HEK293T (cell line): ENCODE results near the gene MARCHF4.

Source experiments
- ARNT ChIP-seq: fragments of 450-650 bp; IDR thresholded peaks from 2 replicates; pipeline ENCODE4 v1.6.1; 2017; ENCODE audit warnings: mild to moderate bottlenecking
- BHLHE40 ChIP-seq: fragments of 450-650 bp; IDR thresholded peaks from 2 replicates; pipeline ENCODE4 v1.6.1; 2016; ENCODE audit warnings: mild to moderate bottlenecking, moderate library complexity, borderline replicate concordance
- CTBP1 ChIP-seq: fragments of 450-650 bp; IDR thresholded peaks from 2 replicates; pipeline ENCODE4 v1.6.1; 2016; ENCODE audit warnings: borderline replicate concordance
- ELF4 ChIP-seq: fragments of 450-650 bp; IDR thresholded peaks from 2 replicates; pipeline ENCODE4 v1.6.1; 2017; ENCODE audit warnings: antibody characterized with exemption
- FOXA1 ChIP-seq: fragments of 450-650 bp; IDR thresholded peaks from 2 replicates; pipeline ENCODE4 v1.6.1; 2016; ENCODE audit warnings: mild to moderate bottlenecking
- FOXK2 ChIP-seq: fragments of 450-650 bp; IDR thresholded peaks from 2 replicates; pipeline ENCODE4 v1.6.1; 2016; ENCODE audit warnings: mild to moderate bottlenecking
- HDGF ChIP-seq: fragments of 450-650 bp; IDR thresholded peaks from 2 replicates; pipeline ENCODE4 v1.6.1; 2017; ENCODE audit warnings: antibody characterized with exemption, borderline replicate concordance
- L3MBTL2 ChIP-seq: fragments of 450-650 bp; conservative IDR thresholded peaks from 2 replicates; pipeline ENCODE4 v1.6.1; 2016; ENCODE audit warnings: mild to moderate bottlenecking
- NFRKB ChIP-seq: fragments of 450-650 bp; IDR thresholded peaks from 2 replicates; pipeline ENCODE4 v1.6.1; 2016; ENCODE audit warnings: mild to moderate bottlenecking, moderate library complexity
- SP1 ChIP-seq: fragments of 450-650 bp; IDR thresholded peaks from 2 replicates; pipeline ENCODE4 v1.6.1; 2017
- SUZ12 ChIP-seq: fragments of 450-650 bp; IDR thresholded peaks from 2 replicates; pipeline ENCODE4 v1.6.1; 2016; ENCODE audit warnings: mild to moderate bottlenecking
- TARDBP ChIP-seq: fragments of 450-650 bp; IDR thresholded peaks from 2 replicates; pipeline ENCODE4 v1.6.1; 2016
- ZNF384 ChIP-seq: fragments of 450-650 bp; IDR thresholded peaks from 2 replicates; pipeline ENCODE4 v1.6.1; 2016

DNA sequence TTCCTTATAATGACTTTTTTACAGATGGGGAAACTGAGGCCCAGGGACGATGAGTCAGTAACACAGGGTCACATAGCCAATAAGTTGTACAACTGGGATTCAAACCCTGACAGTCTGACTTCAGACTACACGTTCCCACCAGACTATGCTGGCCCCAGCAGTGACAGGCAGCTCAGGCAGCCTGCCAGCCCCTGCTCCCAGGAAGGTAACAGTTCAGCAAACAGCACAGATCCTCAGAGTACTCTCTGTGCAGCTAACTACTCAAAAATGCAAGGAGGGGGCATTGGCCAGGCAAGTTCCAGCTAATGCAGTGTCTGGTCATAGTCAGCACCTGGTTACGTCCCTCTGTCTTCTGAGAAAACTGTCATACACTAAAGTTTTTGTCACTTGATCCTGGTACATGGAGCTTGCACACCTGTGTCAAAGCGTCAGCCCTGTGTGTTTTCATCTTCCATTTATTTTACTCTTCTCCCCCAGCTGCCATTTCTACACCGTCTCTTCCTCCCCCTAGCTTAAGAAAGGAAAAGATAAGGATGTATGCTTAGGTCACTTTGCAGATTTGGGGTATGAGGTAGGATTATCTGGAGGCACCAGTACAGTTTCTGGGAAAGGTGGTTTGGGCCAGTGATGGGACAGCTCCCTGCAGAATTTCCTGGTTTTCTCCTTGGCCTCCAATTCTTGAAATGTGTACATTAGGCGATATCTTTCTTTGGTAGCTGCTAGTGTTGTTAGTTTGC lies 44.5 kb upstream of the MARCHF4 start:
- TF ChIP-seq SP1 (no peak), ELF4 (no peak), HDGF (no peak), BHLHE40 (no peak), ZNF384 (no peak), NFRKB (no peak), TARDBP (no peak), FOXK2 (no peak), SUZ12 (no peak), L3MBTL2 (no peak), CTBP1 (no peak), ARNT (no peak), FOXA1 (no peak)
